Cardiac fibroblast (primary cell): Measurements from ENCODE around the gene MRPL20.
"Not testable (repeated sequence)": the region's sequence is repeated elsewhere in the genome, so short reads cannot be mapped to it uniquely, and the experiment has no call there.

Experiments
- DNase-seq, 2 donors: peaks; one replicate each; pipeline versions ENCODE4 v3.0.0 to v3.0.0-alpha.2; 2010; ENCODE audit warnings: low read depth in 2 of 2
- H3K4me3 ChIP-seq, 2 donors: replicated peaks in 1 of 2; 1 replicate in 1 of 2; 2 replicates in 1 of 2; pipeline ENCODE4 v1.5.1; 2011; ENCODE audit warnings: low read depth in 2 of 2, low read length in 2 of 2, mild to moderate bottlenecking in 2 of 2, moderate library complexity in 1 of 2
- TF ChIP-seq, protein P1 (sequence below): IDR thresholded peaks from one replicate; pipeline ENCODE4 v1.5.1; 2011; ENCODE audit warnings: low read depth, mild to moderate bottlenecking, low read length, inconsistent platforms

Gene MRPL20

GRCh38 chr1:1406101-1406820 is 832 bp downstream of the MRPL20 start:
- H3K4me3 ChIP-seq: peak overlapping the region; percentile 77 to 85
- DNase-seq: no peak
- TF ChIP-seq, protein P1, sequence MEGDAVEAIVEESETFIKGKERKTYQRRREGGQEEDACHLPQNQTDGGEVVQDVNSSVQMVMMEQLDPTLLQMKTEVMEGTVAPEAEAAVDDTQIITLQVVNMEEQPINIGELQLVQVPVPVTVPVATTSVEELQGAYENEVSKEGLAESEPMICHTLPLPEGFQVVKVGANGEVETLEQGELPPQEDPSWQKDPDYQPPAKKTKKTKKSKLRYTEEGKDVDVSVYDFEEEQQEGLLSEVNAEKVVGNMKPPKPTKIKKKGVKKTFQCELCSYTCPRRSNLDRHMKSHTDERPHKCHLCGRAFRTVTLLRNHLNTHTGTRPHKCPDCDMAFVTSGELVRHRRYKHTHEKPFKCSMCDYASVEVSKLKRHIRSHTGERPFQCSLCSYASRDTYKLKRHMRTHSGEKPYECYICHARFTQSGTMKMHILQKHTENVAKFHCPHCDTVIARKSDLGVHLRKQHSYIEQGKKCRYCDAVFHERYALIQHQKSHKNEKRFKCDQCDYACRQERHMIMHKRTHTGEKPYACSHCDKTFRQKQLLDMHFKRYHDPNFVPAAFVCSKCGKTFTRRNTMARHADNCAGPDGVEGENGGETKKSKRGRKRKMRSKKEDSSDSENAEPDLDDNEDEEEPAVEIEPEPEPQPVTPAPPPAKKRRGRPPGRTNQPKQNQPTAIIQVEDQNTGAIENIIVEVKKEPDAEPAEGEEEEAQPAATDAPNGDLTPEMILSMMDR: no peak

DNA sequence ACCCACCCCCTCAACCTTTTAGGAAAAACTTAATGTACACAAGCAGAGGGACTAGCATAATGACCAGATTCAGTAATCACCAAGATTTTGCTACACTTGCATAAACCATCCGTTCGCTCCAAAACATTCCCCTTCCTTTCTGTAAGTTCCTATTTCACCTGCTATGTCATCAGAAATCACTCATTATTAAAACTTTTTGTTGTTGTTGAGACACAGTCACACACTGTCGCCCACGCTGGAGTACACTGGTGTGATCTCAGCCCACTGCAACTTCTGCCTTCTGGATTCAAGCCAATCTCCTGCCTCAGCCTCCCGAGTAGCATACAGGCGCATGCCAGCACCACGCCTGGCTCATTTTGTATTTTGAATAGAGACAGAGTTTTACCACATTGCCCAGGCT is 3.4 kb downstream of the MRPL20 start:
- DNase-seq: no peak
- TF ChIP-seq, protein P1: no peak
- H3K4me3 ChIP-seq: no peak overlapping the region

GRCh38 chr1:1402901-1403392 is 4.1 kb downstream of the MRPL20 start:
- not testable (repeated sequence) for DNase-seq, H3K4me3 ChIP-seq

DNA sequence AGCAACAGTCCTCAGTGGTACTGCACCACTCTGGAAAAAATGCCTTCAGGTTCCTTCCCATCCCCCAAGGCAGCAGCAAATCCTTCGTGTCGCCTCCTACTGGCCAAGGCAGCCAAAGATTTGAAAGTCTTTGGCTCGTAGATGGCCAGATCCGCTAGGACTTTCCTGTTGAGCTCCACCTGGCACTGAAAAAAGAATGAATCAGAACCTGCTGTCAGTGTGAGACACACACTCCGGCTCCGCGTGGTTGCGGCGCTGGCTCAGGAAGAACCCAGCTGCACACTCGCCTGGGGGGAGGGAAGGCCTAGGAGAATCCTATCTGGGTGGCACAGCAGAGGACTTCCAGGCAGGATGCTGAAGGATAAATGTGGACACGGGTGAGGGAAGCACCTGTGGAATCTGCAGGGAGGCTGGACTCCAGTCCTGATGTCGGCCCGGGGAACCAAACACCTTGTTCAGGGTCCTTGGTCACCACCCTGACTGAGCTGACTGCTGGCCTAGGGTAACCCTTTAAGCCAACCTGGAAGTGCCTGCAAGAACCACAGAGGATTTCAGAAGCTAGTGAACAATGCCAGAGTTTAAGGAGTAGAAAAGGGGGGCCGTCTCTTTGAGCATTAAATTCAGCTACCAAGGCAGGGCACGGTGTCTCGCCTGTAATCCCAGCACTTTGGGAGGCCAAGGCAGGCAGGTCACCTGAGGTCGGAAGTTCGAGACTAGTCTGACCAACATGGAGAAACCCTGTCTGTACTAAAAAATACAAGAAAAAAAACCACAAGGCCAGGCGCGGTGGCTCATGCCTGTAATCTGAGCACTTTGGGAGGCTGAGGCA is 4.8 kb downstream of the MRPL20 start:
- TF ChIP-seq, protein P1: peak; percentile 78
- DNase-seq: peak; percentile 70 to 86
- no peak overlapping the region for H3K4me3 ChIP-seq

GRCh38 chr1:1401457-1402010 is 5.6 kb downstream of the MRPL20 start:
- H3K4me3 ChIP-seq: no peak overlapping the region
- DNase-seq: no peak
- TF ChIP-seq, protein P1: no peak

GRCh38 chr1:1400576-1401456 is 6.3 kb downstream of the MRPL20 start:
- no peak for DNase-seq
- TF ChIP-seq, protein P1: no peak
- H3K4me3 ChIP-seq: peak overlapping the region; percentile 98 to 99
